GM12891 (cell line): Measurements from ENCODE around the gene PINLYP.

ENCODE experiments used
- PAX5 ChIP-seq: IDR thresholded peaks from 2 replicates; pipeline ENCODE4 v1.6.1; 2011; ENCODE audit warnings: low read length, moderate library complexity, mild to moderate bottlenecking; ENCODE audit not compliant: insufficient read depth, severe bottlenecking
- POLR2A ChIP-seq: IDR thresholded peaks from 2 replicates; pipeline ENCODE4 v1.6.1; 2011; ENCODE audit warnings: low read depth, low read length, control low read depth
- POLR2AphosphoS5 ChIP-seq: IDR thresholded peaks from 2 replicates; pipeline ENCODE4 v1.6.1; 2011; ENCODE audit warnings: low read depth, low read length, control low read depth
- POU2F2 ChIP-seq: IDR thresholded peaks from 2 replicates; pipeline ENCODE4 v1.6.1; 2011; ENCODE audit warnings: low read depth, mild to moderate bottlenecking, control low read depth, low read length, moderate library complexity
- TAF1 ChIP-seq: IDR thresholded peaks from 2 replicates; pipeline ENCODE4 v1.6.1; 2011; ENCODE audit warnings: low read depth, low read length, control low read depth

- TF ChIP-seq TAF1 (no peak), POLR2A (no peak), POLR2AphosphoS5 (no peak), POU2F2 (no peak), PAX5 (no peak)
Measured at GRCh38 chr19:43562226-43562697, 13.3 kb upstream of the PINLYP start.
